ENCODE measurements around the gene GRM8. TPM values are rescaled to one million over a fixed set of nuclear protein-coding genes. Genes with fewer than 3 reads are reported as not detected.

The GRM8 gene
- total RNA-seq, 4 donors from 2014 or later, result not detected

- Histone ChIP-seq H3K4me3 (no peak overlapping the region), H3K27ac (no peak overlapping the region), H3K36me3 (no peaks in the 10 kb centered on the region), H3K27me3 (no peaks in the 10 kb centered on the region), H3K4me1 (no peaks in the 10 kb centered on the region), H3K9me3 (no peaks in the 10 kb centered on the region)
- no peak for DNase-seq (ENCODE audit: low spot score in 2 of 2)
- 75% methylated on average over 1 of the region's 1 CpG for WGBS
- TF ChIP-seq POLR2AphosphoS5 (IDR thresholded peaks at IDR 0.05) (no peak), EP300 (IDR thresholded peaks at IDR 0.05) (no peak), POLR2A (IDR thresholded peaks at IDR 0.05) (no peak)
- TF ChIP-seq, protein P1, sequence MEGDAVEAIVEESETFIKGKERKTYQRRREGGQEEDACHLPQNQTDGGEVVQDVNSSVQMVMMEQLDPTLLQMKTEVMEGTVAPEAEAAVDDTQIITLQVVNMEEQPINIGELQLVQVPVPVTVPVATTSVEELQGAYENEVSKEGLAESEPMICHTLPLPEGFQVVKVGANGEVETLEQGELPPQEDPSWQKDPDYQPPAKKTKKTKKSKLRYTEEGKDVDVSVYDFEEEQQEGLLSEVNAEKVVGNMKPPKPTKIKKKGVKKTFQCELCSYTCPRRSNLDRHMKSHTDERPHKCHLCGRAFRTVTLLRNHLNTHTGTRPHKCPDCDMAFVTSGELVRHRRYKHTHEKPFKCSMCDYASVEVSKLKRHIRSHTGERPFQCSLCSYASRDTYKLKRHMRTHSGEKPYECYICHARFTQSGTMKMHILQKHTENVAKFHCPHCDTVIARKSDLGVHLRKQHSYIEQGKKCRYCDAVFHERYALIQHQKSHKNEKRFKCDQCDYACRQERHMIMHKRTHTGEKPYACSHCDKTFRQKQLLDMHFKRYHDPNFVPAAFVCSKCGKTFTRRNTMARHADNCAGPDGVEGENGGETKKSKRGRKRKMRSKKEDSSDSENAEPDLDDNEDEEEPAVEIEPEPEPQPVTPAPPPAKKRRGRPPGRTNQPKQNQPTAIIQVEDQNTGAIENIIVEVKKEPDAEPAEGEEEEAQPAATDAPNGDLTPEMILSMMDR (IDR thresholded peaks at IDR 0.05), result no peak
Measured at GRCh38 chr7:127266047-127266446, 13.3 kb upstream of the GRM8 start.

DNA sequence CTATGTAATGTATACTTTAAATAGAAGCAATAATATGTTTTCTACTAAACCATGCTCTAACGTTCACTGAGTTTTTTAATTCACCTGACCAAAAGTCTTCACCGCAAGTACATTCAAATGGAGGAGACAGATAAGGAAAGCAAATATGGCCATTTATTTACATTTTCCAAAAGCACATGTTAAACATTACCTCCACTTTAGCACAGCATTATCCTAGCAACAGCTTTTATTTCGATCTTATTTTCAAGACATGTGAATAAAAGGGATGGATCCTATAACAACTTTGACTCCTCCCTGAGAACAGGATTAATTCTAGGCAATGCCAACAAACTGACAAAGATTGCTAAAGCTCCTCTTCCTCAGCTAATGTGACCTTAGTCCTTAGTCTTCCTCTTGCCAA lies 11.5 kb upstream of the GRM8 start:
- WGBS, result 86% methylated on average over 3 of the region's 3 CpGs

DNA sequence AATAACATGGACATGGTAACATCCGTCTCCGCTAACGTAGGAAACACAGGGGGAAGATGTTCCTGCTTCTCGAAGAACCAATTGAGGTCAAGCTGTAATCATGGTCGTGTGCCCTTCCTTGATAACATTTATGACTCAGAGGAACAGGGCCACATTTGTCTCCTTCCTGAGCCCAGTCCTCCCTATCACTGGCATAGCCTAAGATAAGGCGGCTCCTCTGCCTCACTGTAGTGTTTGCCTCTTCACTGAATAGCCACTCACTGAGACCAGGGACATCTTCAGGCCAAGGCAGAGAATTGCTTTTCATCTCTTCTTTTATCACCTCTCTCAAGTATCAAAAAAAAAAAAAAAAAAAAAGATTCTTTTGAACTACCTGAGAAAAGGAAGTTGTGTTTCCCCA lies 5.4 kb upstream of the GRM8 start:
- Histone ChIP-seq H3K27ac (no peak overlapping the region), H3K36me3 (no peaks in the 10 kb centered on the region), H3K9me3 (no peaks in the 10 kb centered on the region), H3K27me3 (peaks cover 20% of the 10 kb centered on the region), H3K4me3 (no peak overlapping the region), H3K4me1 (peaks cover 3% of the 10 kb centered on the region)
- TF ChIP-seq POLR2AphosphoS5 (IDR thresholded peaks at IDR 0.05), result no peak
- TF ChIP-seq POLR2A (IDR thresholded peaks at IDR 0.05), result no peak
- TF ChIP-seq, protein P1 (IDR thresholded peaks at IDR 0.05), result no peak
- no peak for TF ChIP-seq EP300 (IDR thresholded peaks at IDR 0.05)
- WGBS, result 70% methylated on average over 6 of the region's 6 CpGs
- DNase-seq (ENCODE audit: low spot score in 2 of 2), result no peak

More for the DNA sequence above, 11.5 kb upstream of the GRM8 start:
- H3K4me3 ChIP-seq, result no peak overlapping the region
- no peaks in the 10 kb centered on the region for H3K9me3 ChIP-seq
- DNase-seq (ENCODE audit: low spot score in 2 of 2), result no peak
- H3K27ac ChIP-seq, result no peak overlapping the region
- no peaks in the 10 kb centered on the region for H3K27me3 ChIP-seq
- no peaks in the 10 kb centered on the region for H3K36me3 ChIP-seq
- H3K4me1 ChIP-seq, result no peaks in the 10 kb centered on the region
- TF ChIP-seq POLR2A (IDR thresholded peaks at IDR 0.05) (no peak), EP300 (IDR thresholded peaks at IDR 0.05) (no peak), POLR2AphosphoS5 (IDR thresholded peaks at IDR 0.05) (no peak)
- TF ChIP-seq, protein P1 (IDR thresholded peaks at IDR 0.05), result no peak

DNA sequence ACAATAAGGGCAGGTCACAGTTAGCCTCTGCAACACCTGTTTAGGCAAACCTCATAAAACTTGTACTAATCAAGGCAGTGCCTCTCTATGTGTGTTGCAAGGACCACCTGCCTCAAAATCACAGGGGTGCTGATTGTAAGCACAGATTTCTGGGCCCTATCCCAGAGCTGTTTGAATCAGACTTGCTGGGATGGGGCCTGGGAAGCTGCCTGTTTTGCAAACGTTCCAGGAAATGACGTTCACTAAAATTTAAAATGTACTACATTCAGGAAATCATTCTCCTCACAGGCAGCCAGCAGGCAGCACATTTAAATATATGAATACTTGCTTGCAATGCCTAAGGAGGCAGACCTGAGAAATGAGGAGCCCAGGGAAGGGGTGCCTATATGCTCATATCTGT lies 4.3 kb upstream of the GRM8 start:
- no peaks in the 10 kb centered on the region for H3K36me3 ChIP-seq
- TF ChIP-seq POLR2AphosphoS5 (IDR thresholded peaks at IDR 0.05) (no peak), POLR2A (IDR thresholded peaks at IDR 0.05) (no peak), EP300 (IDR thresholded peaks at IDR 0.05) (no peak)
- TF ChIP-seq, protein P1 (IDR thresholded peaks at IDR 0.05), result no peak
- peaks cover 10% of the 10 kb centered on the region for H3K4me1 ChIP-seq
- no peak overlapping the region for H3K27ac ChIP-seq
- H3K4me3 ChIP-seq, result no peak overlapping the region
- H3K27me3 ChIP-seq, result peaks cover 26% of the 10 kb centered on the region
- no peaks in the 10 kb centered on the region for H3K9me3 ChIP-seq
- DNase-seq (ENCODE audit: low spot score in 2 of 2), result no peak
- WGBS, result 35% methylated on average over 2 of the region's 2 CpGs

- H3K4me1 ChIP-seq, result peaks cover 19% of the 10 kb centered on the region
- DNase-seq (ENCODE audit: low spot score in 2 of 2), result no peak
- WGBS, result 68% methylated on average over 2 of the region's 2 CpGs
- H3K27ac ChIP-seq, result no peak overlapping the region
- TF ChIP-seq EP300 (IDR thresholded peaks at IDR 0.05) (no peak), POLR2AphosphoS5 (IDR thresholded peaks at IDR 0.05) (no peak), POLR2A (IDR thresholded peaks at IDR 0.05) (no peak)
- TF ChIP-seq, protein P1 (IDR thresholded peaks at IDR 0.05), result no peak
- no peaks in the 10 kb centered on the region for H3K9me3 ChIP-seq
- H3K4me3 ChIP-seq, result no peak overlapping the region
- H3K36me3 ChIP-seq, result no peaks in the 10 kb centered on the region
- peaks cover 35% of the 10 kb centered on the region for H3K27me3 ChIP-seq
Measured at GRCh38 chr7:127256041-127256725, 3.4 kb upstream of the GRM8 start.

All from suprapubic skin (tissue), 4 donors.